ENCODE data around the gene TH.
"Not testable (repeated sequence)": the region's sequence is repeated elsewhere in the genome, so short reads cannot be mapped to it uniquely, and the experiment has no call there.

TH gene

DNA sequence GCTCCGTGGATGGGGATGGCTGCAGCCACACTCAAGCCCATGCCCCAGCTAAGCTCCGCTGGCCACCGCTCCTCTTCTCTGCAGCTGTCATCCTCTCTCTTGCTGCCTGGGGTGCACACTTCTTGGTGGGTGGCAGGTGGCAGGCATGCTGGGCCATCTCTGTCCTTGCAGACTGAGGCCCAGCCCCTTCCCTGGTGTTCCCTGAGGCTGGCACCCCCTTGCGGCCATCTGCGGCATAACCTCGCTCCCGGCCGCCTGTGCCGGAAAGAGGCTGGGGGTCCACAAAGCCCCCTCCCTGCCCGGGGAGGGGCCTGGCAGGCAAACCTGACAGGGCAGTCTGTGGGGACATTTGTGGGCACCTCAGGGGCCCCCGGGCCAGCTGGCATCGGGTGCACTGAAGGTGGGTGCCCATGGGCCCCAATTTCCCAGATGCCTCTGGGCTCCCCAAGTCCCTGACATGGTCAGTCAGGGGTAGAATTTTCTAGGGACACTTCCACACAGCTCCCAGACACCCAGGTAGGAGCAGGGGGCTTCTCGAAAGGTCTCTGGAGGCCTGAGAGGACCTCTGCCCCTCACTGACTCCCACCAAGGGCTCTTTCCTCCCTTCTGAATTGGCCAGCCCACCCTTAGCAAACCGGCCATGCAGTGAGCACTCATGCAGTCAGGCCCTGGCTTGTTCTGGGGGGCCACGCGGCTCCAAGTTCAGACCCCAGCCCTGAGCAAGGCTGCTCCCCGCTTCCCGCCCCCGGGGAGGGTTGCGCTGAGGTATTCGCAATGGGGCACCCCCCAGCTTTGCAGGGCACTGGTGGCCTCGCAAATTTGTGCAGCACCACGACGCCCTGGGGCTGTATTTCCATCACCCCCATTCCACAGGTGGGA, 23.5 kb upstream of the TH start:
- peak; percentile 46 for DNase-seq

DNA sequence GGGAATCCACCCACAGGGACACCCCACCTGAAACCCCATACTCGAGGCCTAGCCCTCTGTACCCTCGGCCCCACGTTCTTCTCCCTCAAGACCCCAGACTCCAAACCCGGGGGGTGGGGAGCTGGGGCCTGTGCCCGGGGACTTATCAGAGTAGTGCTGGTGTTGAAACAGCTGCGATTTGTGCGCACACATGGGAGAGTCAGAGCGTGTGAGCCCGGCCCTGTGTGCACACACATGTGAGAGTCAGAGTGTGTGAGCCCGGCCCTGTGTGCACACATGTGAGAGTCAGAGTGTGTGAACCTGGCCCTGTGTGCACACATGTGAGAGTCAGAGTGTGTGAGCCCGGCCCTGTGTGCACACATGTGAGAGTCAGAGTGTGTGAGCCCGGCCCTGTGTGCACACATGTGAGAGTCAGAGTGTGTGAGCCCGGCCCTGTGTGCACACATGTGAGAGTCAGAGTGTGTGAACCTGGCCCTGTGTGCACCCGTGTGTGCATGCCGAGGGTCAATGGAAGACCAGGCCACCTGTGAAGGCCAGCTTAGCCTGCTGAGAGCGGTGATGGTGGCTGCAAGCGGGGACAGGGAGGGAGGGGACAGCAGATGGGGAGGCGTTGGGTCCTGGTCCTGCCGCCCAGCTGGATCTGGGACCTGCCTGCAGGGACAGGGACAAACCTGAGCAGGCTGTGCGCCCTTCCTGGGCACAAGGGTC, 22.4 kb upstream of the TH start:
- DNase-seq, result not testable (repeated sequence)

DNA sequence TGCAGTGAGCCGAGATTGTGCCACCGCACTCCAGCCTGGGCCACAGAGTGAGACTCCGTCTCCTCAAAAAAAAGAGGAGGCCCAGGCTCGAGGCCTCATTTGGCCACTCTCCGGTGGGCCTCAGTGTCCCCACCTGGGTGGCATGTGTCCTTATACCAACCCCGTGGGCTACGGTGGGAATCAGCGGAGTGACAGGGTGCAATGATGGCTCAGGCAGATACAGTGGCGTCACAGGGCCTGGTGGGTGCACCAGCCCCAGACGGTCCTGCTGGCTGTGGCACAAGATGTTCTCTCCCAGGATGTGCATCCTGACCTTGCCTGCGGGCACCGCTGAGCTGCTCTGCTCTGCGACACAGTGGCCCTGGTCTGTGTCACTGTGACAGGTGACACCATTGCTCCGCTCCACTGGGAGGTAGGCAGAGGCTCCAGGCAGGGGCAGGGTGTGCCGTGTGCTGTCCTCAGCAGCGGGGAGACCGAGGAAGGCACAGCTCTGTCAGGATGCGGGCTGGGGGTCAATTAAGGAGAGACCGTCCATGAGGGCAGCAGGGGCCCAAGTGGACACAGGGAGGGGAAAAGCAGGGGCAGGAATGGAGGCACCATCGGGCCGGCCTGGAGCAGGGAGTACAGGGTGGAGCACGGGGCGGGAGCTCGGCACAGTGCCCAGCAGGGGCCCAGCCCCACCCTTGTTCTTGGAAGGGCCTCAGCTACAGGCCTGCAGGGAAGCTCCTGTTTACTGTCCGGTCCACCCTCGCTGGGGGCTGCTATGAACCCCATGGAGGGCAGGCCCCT, 21.7 kb upstream of the TH start:
- no peak for DNase-seq

DNA sequence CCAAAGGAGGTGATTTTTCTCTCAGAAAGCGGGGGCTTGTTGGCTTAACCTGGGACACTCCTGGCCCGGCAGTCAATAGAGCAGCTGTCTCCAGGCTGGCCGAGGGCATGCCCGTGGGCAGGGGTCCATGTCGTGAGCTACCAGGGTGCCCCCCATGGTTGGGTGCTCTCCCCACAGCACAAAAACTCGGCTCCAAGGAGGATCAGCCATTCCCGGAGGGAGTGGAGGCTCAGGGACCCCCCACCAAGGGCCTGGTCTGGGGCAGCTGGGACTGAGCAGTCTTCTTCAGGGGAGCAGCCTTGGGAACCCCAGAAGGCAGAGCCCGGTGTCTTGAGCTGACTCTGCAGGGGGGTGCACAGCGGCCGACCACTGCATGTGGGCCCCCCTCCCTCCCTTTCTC, 20.8 kb upstream of the TH start:
- DNase-seq, result no peak

DNA sequence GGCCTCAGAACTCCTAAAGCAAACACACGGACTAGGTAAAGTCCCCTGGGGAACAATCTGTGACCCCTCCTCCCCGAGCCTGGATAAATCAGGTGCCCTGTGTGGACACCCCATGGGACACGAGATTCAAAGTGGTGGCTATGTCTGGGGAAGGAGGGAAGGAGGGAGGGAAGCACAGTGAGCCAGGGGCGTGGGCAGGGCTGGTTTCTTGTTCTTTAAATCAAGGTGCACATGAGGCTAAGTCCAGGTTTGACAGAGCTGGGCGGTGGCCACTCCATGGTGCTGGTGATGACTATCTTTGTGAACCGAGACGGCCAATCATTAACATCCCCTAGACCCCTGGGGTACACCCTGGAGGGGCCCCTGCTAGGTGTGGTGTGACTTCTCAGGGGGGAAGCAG, 20.3 kb upstream of the TH start:
- DNase-seq, result no peak

DNA sequence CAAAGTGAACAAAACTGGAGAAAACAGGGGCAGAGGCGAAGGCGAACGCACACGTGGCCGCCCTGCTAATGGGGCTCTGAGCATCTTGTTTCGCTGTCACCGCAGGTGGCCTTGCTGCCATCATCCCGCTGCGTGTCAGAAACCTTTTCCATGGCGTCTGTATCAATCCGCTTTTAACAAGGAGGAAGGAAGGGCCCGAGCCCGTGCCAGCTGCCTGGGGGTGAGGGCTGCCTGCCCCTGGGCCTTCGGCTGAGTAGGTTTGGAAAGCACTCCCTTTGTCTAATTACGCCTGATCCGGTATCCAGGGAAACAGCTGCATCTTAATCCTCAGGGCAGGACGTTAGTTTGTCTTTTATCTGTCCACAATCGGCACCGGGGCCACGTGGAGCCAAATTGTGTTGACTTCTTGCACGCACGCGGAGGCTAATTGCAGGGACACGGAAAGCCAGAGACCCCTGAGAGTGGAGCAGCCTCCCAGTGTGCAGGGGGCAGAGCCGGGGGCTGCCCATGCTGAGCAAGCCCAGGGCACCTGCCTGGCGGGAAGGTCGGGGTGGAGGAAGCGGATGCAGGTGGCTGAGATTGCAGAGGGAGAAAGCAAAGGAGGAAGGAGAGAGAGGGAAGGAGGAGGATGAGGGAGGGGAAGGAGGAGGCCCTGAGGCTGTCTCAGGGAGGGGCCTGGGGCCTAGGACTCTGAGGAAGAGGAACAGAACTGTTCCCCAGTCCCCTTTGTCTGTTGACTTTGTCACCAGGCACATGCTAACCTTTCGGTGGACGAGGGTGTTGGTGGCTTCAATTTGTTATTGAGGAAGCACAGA, 19.2 kb upstream of the TH start:
- peak; percentile 7 for DNase-seq

DNA sequence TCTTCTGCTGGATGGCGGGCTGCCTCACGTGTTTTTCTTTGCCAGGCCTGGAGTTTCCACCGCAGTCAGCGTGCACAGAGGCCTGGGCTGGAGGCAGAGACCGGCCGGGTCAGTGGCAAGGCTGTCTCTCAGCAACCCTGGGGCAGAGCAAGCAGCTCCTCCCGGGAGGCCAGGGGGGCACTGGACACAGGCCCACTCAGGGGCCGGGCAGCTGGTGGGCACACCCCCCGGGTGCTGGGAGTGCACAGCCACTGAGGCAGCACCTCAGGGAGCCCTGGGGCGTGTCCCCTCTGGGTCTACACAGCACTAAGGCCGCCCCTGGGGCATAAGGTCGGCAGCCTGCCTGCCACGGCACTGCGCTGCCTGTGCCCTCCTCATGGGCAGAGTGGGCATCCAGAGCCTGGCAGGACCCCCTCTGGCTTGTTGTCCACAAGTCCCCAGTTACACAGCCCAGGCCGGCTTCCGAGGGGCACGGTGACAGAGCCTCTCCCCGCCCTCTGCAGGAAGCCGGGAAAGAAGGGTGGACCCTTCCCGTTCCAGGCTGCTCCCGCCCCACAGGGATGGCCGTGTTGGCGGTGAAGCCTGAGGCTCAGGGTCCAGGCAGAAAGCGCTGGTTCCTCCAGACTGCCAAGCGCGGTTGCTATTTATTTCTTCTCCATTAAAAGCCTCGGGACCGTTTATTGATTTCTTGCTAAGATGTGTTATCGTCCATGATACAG, 18.5 kb upstream of the TH start:
- no peak for DNase-seq

DNA sequence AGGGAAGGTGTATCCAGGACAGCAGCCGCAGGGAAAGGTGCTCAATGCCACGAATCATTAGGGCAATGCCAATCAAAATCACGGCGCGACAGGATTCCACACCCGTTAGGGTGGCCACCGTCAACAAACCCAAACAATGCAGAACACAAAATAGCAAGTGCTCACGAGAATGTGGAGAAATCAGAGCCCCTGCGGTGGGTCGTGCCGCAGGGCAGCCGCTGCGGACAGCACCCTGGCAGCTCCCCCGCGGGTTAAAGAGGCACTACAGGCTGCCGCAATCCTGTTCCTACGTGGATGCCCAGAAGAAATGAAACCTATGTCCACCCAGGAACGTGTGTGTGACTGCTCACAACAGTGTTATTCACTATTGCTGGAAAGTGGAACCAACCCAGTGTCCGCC, 17.1 kb upstream of the TH start:
- DNase-seq, result no peak

DNA sequence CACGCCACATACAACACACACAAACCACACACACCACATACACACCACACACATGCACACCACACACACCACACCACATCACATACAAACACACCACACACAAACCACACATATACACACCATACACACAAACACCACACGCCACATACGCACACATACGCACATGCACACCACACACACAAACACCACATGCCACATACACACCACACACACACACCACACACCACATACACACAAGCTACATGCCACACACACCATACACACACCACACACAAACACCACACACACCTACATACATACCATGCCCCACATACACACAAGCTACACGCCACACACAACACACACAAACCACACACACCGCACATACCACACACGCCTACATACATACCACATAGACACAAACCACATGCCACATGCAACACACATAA, 15.7 kb upstream of the TH start:
- DNase-seq, result no peak

DNA sequence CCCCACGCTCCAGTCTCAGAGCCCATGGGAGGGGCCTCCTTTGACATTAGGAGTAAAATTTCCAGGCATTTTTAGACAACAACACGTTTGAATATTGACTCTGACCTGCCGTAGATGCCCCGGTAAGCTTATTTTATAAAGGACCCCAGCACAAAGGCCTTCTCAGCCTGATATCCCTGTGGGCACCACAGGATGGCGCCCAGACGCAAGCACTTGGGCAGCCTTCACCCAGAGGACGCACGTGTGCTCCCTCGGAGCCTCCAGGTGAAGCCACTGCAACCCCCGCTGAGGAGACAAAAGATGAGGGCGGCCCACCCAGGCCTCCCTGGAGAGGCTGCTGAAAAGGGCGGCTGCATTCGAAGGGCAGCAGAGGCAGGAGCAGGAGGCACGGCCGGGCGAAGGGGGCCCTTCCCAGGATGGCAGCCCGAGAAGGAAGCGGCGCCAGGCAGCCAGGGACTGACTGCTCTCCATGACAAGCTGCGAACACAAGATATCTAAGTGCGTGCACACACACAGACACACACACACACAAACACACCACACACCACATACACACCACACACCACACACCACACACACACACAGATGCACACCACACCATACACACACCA, 15.2 kb upstream of the TH start:
- peak; percentile 50 for DNase-seq

DNA sequence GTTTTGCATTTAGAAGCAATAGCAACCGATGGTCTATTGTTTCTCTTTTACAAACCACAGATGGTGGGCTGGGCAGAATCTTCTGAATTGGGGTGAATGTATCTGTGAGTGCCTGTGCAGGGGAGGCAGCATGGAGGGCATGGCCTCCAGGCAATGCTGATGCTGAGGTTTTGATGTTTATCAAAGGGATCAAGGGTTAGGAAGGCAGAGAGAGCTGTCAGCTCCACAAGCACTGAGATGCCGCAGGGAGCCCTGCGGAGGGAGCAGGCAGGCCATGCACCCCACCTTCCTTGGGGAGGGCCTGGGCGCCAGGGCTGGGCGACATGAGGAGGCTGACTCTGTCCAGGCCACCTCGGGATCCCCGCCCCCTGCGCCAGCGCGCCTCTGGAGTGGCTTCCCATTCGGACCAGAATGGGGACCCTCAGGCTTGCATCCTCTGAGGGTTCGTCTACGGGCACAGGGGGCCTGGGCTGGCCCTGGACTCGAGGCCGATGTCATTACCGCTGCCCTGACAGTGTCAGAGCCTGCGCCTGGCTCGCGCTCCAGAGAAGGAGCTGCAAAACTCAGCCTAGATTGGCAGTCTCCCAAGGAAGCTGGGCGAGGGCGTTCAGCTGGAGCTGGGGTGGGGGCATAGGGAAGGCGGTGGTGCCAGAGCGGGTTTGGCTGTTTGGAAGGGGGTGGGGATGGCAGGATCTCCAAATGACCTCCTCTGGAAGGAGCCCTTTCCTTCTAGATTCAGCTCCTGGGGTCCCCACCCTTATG, 13.9 kb upstream of the TH start:
- DNase-seq, result no peak

DNA sequence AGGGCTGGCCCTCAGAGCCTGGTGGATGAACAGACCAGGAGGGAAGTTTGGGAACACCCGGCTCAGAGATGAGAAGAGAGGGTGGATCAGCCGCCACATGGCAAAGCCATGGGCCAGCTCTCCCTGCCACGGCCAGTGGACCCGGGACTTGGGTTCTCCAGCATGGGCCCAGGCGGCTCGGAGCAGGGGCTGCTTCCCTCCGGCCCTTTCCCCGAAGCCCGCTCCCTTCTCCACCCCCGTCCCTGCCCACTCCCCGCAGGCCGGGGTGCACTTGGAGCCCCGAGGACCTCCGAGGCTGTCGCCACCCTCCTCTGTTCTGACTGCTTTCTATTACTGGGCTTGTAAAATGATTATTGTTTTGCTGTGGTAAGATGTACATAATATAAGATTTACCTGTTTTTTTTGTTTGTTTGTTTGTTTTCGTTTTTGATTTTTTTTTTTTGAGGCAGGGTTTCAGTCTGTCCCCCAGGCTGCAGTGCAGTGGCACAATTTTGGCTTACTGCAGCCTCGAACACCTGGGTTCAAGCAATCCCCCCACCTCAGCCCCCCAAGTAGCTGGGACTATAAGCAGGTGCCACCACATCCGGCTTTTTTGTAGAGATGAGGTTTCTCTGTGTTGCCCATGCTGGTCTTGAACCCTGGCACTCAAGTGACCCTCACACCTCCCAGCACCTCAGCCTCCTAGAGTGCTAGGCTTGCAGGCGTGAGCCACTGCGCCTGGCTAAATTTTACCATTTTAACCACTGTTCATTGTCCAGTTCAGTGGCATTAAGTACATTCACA, 11.3 kb upstream of the TH start:
- no peak for DNase-seq

DNA sequence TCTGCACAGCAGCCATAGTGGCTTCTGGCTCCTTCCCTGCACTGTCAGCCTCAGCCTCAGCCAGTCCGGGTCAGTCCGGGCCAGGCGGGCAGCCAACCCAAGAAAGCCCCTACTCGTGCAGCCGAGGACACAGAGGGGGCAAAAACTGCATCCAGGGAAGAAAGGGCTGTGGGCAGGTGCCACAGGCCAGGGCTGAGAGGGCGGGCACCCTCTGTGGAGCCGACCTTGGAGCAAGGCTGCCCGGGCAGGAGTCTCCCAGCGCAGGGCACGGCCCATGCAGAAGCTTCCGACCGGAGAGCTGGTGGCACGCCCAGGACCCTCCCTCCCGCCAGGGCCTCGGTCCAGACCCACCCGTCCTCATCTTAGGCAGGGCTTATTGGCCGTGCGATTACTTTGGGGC, 10.5 kb upstream of the TH start:
- no peak for DNase-seq

DNA sequence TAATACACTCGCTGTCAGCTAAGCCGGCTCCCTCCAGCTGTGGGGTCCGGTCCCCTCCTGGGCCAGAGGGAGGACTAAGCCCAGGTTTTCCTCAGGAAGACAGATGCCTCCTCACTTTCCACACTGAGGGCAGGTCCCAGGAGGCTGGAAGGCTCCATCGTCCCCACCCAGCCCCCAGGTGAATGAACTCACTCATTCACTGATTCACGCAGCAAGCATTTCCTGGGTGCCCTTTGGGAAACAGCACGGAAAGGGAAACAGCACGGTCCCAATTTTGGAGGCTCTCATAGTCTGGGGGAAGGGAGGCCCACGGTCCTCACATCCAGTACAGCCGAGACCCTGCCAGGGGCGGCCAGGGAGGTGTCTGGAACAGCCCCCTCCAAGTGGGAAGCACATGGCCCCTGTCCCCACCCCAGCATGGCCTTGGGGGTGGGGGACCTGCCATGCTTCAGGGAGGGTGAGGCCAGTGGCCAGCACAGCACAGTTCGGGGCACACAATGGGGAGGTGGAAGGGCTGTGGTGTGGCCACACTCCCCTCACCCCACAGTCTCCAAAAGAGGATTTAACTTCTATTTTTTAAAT, 9.3 kb upstream of the TH start:
- DNase-seq, result no peak

DNA sequence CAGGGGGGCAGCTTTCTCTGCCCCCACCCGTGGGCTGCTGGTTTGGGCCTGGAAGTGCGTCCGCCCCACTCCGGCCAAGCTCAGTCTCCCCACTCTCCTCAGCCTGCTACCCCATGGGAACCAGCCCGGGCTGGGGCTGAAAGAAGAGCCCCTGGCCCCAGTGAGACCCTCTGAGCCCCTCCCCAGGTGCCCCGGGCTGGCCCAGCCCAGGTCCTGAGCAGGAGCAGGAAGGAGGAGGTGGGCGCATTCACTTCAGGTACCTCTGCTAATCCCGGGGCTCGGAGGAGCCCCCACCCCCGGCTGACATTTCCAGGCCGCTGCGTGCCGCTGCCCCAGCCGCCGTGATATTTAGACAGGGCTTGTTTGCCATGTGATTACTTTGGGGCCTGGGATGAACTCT, 8.7 kb upstream of the TH start:
- no peak for DNase-seq

DNA sequence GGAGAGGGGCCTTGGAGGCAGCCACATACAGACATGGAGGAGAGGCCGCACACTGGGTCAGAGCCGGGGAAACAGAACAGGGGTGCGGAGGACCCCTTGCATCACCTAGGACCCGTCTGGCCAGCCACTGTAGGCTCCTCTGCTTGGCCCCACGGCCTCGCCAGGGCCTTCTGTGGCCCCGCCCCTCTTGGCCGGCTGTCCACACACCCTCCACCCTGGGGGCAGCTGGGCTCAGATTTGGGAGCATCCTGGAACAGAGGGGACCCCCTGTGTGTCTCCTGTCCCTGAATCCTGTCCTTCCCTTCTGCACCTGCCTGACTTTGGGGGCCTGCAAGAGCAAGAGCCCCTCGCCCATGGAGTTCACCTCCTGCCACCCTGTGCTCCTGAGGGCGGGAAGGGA, 7.9 kb upstream of the TH start:
- no peak for DNase-seq

DNA sequence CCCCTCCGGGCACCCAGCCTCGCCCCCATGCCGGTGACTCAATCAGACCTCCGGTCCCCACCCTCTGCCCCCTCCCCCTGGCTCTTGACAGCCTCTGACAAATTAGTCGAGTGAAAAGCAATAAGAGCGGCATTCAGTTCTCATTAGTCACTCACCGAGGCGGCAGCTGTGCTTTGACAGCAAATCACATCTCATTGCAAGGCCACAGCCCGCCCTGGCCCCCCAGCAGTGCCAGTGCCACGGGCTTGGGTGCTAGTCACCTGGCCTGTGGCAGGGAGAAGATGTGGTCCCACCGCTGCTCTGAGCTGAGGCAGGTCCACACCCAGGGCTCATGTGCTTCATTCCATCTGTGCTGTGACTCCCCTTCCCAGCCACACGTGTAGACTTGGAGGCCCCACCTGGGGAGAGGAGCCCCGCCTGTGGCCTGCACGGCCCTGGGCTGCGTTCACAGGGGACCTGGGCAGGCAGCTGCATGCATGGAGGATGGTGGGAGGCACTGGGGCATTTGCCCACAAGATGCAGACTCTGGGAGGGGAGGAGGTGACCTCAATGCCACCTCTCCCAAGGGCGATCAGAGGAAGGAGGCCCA, 7.4 kb upstream of the TH start:
- no peak for DNase-seq

DNA sequence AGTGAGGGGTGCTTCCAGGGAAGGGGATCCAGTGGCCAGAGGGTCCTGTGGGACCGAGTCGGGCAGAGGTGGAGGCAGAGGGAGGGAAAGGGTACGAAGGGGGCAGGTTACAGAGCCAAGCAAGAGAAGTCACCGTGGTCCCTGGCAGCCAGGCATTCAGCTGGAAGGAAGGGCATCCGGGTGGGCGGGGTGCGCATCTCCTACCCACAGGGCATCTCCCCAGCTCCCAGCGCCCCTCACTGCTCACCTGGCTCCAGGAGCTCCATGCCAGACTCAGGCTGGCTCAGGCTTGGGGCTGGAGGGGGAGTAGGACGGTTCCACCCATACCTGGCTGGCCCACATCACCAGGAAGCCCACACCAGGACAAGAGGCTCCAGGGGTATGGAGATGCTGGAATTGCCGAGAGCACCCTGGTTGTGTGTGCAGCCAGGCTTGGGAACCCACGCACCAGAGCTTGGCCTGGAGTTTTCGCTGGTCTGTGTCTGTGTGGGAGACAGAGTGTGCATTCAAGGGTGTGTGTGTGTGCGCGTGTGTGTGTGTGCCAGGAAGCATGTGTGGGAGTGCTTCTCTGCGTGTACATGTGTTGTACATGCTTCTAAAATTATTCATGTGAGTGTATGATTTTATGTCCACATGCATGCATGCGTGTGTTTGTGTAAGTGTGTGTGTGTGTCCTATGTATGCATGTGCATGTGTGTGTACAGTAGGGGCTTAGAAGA, 6.6 kb upstream of the TH start:
- not testable (repeated sequence) for DNase-seq

Data from CD4-positive, alpha-beta T cell treated with Interleukin-17A for 1 hour (primary cell).